SK-N-SH treated with all-trans-retinoic acid at 6 μM for 48 hours (cell line): ENCODE measurements around the gene ARSB.
"Not testable (repeated sequence)": the region's sequence is repeated elsewhere in the genome, so short reads cannot be mapped to it uniquely, and the experiment has no call there.

Source experiments
- ATAC-seq: fragments of 200-7000 bp; cut with Tn5 transposase; 3 replicates; pipeline ENCODE4 v1.9.1; 2020; ENCODE audit warnings: mild to moderate bottlenecking, moderate library complexity
- ARNTL ChIP-seq: fragments of 450-650 bp; formaldehyde crosslinking; IDR thresholded peaks from 2 replicates; pipeline ENCODE4 v1.5.0; 2020; ENCODE audit warnings: low read depth, mild to moderate bottlenecking, moderate library complexity, borderline replicate concordance
- BACH2 ChIP-seq: fragments of 250-450 bp; sonication (Bioruptor Pico); IDR thresholded peaks from 2 replicates; pipeline ENCODE4 v1.9.0; 2021; ENCODE audit warnings: mild to moderate bottlenecking, borderline replicate concordance
- CSDC2 ChIP-seq: fragments of 250-450 bp; sonication (Bioruptor Pico); IDR thresholded peaks from 2 replicates; pipeline ENCODE4 v1.5.0; 2020; ENCODE audit warnings: mild to moderate bottlenecking, moderate library complexity
- ESRRG ChIP-seq: fragments of 250-450 bp; sonication (Bioruptor Pico); IDR thresholded peaks from 2 replicates; pipeline ENCODE4 v1.6.1; 2021; ENCODE audit warnings: mild to moderate bottlenecking
- GLIS3 ChIP-seq: fragments of 250-450 bp; sonication (Bioruptor Pico); IDR thresholded peaks from 2 replicates; pipeline ENCODE4 v1.5.0; 2020; ENCODE audit warnings: mild to moderate bottlenecking, moderate library complexity
- ISL1 ChIP-seq: fragments of 250-450 bp; sonication (Bioruptor Pico); IDR thresholded peaks from 2 replicates; pipeline ENCODE4 v2.1.2; 2022; ENCODE audit warnings: mild to moderate bottlenecking, moderate library complexity
- OSR1 ChIP-seq: fragments of 250-450 bp; sonication (Bioruptor Pico); IDR thresholded peaks from 2 replicates; pipeline ENCODE4 v1.8.0; 2022; ENCODE audit warnings: moderate library complexity, mild to moderate bottlenecking, inconsistent platforms
- PATZ1 ChIP-seq: fragments of 250-450 bp; sonication (Bioruptor Pico); IDR thresholded peaks from 2 replicates; pipeline ENCODE4 v1.8.0; 2020; ENCODE audit warnings: mild to moderate bottlenecking, moderate library complexity, borderline replicate concordance
- PPARA ChIP-seq: fragments of 250-450 bp; sonication (Bioruptor Pico); IDR thresholded peaks from 2 replicates; pipeline ENCODE4 v1.5.0; 2020; ENCODE audit warnings: mild to moderate bottlenecking, borderline replicate concordance
- RARB ChIP-seq: fragments of 250-450 bp; sonication (Bioruptor Pico); IDR thresholded peaks from 2 replicates; pipeline ENCODE4 v1.8.0; 2021; ENCODE audit warnings: mild to moderate bottlenecking, moderate library complexity
- SNAI2 ChIP-seq: fragments of 250-450 bp; sonication (Bioruptor Pico); IDR thresholded peaks from 2 replicates; pipeline ENCODE4 v1.5.0; 2020; ENCODE audit warnings: mild to moderate bottlenecking, moderate library complexity
- TCF4 ChIP-seq: fragments of 250-450 bp; sonication (Bioruptor Pico); IDR thresholded peaks from 2 replicates; pipeline ENCODE4 v1.8.0; 2021; ENCODE audit warnings: mild to moderate bottlenecking, moderate library complexity, borderline replicate concordance
- TOX ChIP-seq: fragments of 250-450 bp; sonication (Bioruptor Pico); IDR thresholded peaks from 2 replicates; pipeline ENCODE4 v1.8.0; 2021; ENCODE audit warnings: mild to moderate bottlenecking, moderate library complexity, borderline replicate concordance
- ZC3H10 ChIP-seq: fragments of 250-450 bp; sonication (Bioruptor Pico); IDR thresholded peaks from 2 replicates; pipeline ENCODE4 v1.5.1; 2021; ENCODE audit warnings: mild to moderate bottlenecking, moderate library complexity
- ZFP3 ChIP-seq: fragments of 250-450 bp; sonication (Bioruptor Pico); IDR thresholded peaks from 2 replicates; pipeline ENCODE4 v1.5.0; 2020; ENCODE audit warnings: mild to moderate bottlenecking, moderate library complexity
- ZFP30 ChIP-seq: fragments of 450-650 bp; formaldehyde crosslinking; IDR thresholded peaks from 2 replicates; pipeline ENCODE4 v1.5.0; 2022; ENCODE audit warnings: mild to moderate bottlenecking, moderate library complexity
- ZNF565 ChIP-seq: fragments of 450-650 bp; formaldehyde crosslinking; conservative IDR thresholded peaks from 2 replicates; pipeline ENCODE4 v1.5.0; 2020; ENCODE audit warnings: low read depth, mild to moderate bottlenecking, moderate library complexity
- ZNF70 ChIP-seq: fragments of 450-650 bp; formaldehyde crosslinking; IDR thresholded peaks from 2 replicates; pipeline ENCODE4 v1.5.0; 2020; ENCODE audit warnings: mild to moderate bottlenecking, moderate library complexity
- ZNF8 ChIP-seq: fragments of 450-650 bp; formaldehyde crosslinking; IDR thresholded peaks from 2 replicates; pipeline ENCODE4 v1.5.0; 2020; ENCODE audit warnings: mild to moderate bottlenecking, moderate library complexity
- TF ChIP-seq, protein P1 (sequence below): fragments of 250-450 bp; sonication (Bioruptor Pico); IDR thresholded peaks from 2 replicates; pipeline ENCODE4 v1.8.0; 2021; ENCODE audit warnings: low read depth, mild to moderate bottlenecking, moderate library complexity, borderline replicate concordance
- TF ChIP-seq, protein P2 (sequence below): fragments of 250-450 bp; sonication (Bioruptor Pico); IDR thresholded peaks from 2 replicates; pipeline ENCODE4 v1.5.0; 2020; ENCODE audit warnings: mild to moderate bottlenecking, moderate library complexity

The ARSB gene

DNA sequence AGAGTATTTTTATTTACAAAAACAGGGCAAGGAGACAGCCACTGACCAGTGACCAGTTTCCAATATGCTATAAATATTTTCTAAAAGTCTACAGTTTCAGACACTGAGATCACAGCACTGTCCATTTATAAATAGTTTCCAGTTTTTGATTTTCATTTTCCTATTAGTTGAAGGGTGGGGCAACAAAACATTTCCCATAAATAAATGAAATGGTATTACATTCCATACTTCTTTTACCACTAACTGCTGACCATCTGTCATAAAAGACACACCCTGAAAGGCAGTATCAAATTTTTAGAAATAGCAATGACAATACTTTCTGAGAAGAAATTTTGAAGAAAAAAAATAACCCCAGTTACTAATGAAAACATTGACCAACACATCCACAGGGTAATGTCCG, 126.7 kb downstream of the ARSB start:
- TF ChIP-seq ZFP30 (CRISPR knock-in tag) (no peak), ZFP3 (CRISPR knock-in tag) (no peak), SNAI2 (CRISPR knock-in tag) (no peak), TCF4 (CRISPR knock-in tag) (no peak), GLIS3 (CRISPR knock-in tag) (no peak), ZNF70 (no peak), CSDC2 (CRISPR knock-in tag) (no peak), ZNF565 (no peak), RARB (CRISPR knock-in tag) (no peak), ARNTL (CRISPR knock-in tag) (no peak), OSR1 (CRISPR knock-in tag) (no peak), PATZ1 (CRISPR knock-in tag) (no peak), ZC3H10 (no peak), TOX (no peak), BACH2 (CRISPR knock-in tag) (no peak), ISL1 (no peak), ZNF8 (CRISPR knock-in tag) (no peak), PPARA (CRISPR knock-in tag) (no peak)
- TF ChIP-seq, protein P1, sequence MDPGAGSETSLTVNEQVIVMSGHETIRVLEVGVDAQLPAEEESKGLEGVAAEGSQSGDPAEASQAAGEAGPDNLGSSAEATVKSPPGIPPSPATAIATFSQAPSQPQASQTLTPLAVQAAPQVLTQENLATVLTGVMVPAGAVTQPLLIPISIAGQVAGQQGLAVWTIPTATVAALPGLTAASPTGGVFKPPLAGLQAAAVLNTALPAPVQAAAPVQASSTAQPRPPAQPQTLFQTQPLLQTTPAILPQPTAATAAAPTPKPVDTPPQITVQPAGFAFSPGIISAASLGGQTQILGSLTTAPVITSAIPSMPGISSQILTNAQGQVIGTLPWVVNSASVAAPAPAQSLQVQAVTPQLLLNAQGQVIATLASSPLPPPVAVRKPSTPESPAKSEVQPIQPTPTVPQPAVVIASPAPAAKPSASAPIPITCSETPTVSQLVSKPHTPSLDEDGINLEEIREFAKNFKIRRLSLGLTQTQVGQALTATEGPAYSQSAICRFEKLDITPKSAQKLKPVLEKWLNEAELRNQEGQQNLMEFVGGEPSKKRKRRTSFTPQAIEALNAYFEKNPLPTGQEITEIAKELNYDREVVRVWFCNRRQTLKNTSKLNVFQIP = no peak
- TF ChIP-seq, protein P2, sequence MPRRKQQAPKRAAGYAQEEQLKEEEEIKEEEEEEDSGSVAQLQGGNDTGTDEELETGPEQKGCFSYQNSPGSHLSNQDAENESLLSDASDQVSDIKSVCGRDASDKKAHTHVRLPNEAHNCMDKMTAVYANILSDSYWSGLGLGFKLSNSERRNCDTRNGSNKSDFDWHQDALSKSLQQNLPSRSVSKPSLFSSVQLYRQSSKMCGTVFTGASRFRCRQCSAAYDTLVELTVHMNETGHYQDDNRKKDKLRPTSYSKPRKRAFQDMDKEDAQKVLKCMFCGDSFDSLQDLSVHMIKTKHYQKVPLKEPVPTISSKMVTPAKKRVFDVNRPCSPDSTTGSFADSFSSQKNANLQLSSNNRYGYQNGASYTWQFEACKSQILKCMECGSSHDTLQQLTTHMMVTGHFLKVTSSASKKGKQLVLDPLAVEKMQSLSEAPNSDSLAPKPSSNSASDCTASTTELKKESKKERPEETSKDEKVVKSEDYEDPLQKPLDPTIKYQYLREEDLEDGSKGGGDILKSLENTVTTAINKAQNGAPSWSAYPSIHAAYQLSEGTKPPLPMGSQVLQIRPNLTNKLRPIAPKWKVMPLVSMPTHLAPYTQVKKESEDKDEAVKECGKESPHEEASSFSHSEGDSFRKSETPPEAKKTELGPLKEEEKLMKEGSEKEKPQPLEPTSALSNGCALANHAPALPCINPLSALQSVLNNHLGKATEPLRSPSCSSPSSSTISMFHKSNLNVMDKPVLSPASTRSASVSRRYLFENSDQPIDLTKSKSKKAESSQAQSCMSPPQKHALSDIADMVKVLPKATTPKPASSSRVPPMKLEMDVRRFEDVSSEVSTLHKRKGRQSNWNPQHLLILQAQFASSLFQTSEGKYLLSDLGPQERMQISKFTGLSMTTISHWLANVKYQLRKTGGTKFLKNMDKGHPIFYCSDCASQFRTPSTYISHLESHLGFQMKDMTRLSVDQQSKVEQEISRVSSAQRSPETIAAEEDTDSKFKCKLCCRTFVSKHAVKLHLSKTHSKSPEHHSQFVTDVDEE = no peak
- ATAC-seq = no peak

DNA sequence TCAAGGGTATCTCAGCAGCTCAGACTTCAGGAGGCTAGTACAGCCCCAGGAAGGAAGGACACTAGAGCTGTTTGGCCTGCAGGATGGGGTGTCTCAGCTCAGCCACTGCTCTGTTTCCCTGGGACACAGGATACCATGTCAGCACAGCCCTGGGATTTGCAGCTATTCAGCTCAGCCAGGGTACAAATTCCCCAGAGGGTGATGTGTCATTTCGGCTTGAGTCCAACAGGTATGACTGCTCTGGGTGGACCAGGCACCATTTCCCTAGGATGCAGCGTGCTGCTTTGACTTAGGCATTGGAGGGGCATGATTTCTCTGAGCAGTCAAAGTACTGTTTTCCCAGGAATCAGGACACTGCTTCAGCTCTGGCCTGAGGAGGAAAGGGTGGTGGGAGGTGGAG, 130.1 kb downstream of the ARSB start:
- TF ChIP-seq ZFP3 (CRISPR knock-in tag) (no peak), PPARA (CRISPR knock-in tag) (no peak), OSR1 (CRISPR knock-in tag) (no peak), PATZ1 (CRISPR knock-in tag) (no peak), ZC3H10 (no peak), RARB (CRISPR knock-in tag) (no peak), ESRRG (CRISPR knock-in tag) (no peak)
- no peak for ATAC-seq

- ATAC-seq = not testable (repeated sequence)
Measured at GRCh38 chr5:78851891-78852290, 133.2 kb downstream of the ARSB start.

DNA sequence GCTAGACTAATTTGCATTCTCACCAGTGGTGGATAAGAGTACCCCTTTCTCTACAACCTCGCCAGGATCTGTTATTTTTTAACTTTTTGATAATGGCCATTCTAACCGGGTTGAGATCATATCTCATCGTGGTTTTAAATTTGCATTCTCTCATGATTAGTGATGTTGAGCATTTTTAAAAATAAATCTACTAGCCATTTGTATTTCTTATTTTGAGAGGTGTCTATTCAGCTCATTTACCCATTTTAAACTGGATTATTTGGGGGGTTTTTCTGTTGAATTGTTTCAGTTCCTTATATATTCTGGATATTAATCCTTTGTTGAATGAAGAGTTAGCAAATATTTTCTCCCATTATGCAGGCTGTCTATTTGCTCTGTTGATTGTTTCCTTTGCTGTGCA, 139.6 kb downstream of the ARSB start:
- TF ChIP-seq, protein P1 = no peak
- TF ChIP-seq TCF4 (CRISPR knock-in tag) (no peak), BACH2 (CRISPR knock-in tag) (no peak), PPARA (CRISPR knock-in tag) (no peak), PATZ1 (CRISPR knock-in tag) (no peak), RARB (CRISPR knock-in tag) (no peak), TOX (no peak)
- TF ChIP-seq, all 23 proteins: peak for 0
- no peak for ATAC-seq
